PFSK-1 (cell line): ENCODE measurements around the gene ATP5F1E.

Source experiments
- POLR2AphosphoS5 ChIP-seq: IDR thresholded peaks from 2 replicates; pipeline ENCODE4 v1.6.1; 2012; ENCODE audit warnings: low read depth, mild to moderate bottlenecking, control low read depth, low read length, moderate library complexity
- SIN3A ChIP-seq: IDR thresholded peaks from 2 replicates; pipeline ENCODE4 v1.6.1; 2012; ENCODE audit warnings: mild to moderate bottlenecking, low read length, moderate library complexity, borderline replicate concordance; ENCODE audit not compliant: insufficient read depth

DNA sequence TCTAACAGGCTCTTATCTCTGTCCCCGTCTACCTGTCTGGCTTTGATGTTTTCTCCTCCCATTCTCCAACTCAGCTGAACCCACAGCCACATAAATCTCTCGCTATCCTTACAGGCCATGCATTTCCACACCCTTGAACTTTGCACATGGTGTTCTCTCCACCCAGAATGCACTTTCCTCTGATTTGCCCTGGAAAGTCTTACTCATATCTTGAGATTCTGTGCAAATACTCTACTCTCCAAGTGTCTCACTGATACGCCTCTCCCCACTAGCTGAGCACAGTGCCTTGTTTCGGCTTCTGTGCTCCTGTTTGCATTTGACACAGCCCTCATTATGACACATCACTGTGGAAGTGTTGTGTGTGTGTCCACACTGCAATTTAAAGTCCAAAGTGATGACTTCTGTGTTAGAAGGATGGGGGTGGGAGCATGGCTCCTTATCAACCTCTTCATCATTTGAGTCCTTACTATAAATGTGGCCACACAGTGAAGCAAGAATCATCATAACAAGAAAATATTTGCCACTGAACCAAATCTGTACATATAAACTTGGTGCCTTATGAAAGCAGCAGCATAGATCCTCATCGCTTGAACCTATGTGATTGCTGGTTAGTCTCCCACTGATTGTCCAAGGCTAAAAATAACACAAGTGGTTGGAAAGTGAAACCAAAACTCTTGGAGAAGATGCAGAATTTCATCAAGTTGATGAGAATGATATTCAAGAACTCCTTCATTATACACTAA is 16.0 kb upstream of the ATP5F1E start:
- TF ChIP-seq POLR2AphosphoS5 (no peak), SIN3A (no peak)
